Measurements from ENCODE around the gene NEFH.

DNA sequence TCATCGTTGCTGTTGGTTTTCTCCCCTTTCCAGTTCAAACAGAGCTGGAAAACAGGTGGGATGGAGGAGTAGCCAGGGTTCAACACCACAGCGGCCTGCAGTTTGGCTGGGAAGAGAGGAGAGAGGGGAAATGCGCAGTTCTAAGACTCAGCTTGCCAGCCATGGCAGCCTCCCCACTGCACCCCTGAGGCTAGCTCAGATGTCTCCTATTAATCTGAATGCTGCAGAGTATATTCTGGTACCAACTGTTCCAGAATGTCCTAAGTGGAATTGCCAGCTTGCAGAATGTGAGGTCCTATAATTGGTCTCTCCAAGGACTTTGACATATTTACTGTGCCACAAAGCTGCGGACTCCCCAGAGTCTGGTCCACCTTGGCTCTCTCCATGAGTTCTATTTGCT is 32.0 kb downstream of the NEFH start:
- TF ChIP-seq, protein P1, sequence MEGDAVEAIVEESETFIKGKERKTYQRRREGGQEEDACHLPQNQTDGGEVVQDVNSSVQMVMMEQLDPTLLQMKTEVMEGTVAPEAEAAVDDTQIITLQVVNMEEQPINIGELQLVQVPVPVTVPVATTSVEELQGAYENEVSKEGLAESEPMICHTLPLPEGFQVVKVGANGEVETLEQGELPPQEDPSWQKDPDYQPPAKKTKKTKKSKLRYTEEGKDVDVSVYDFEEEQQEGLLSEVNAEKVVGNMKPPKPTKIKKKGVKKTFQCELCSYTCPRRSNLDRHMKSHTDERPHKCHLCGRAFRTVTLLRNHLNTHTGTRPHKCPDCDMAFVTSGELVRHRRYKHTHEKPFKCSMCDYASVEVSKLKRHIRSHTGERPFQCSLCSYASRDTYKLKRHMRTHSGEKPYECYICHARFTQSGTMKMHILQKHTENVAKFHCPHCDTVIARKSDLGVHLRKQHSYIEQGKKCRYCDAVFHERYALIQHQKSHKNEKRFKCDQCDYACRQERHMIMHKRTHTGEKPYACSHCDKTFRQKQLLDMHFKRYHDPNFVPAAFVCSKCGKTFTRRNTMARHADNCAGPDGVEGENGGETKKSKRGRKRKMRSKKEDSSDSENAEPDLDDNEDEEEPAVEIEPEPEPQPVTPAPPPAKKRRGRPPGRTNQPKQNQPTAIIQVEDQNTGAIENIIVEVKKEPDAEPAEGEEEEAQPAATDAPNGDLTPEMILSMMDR (IDR thresholded peaks at IDR 0.05) = no peak
- TF ChIP-seq POLR2A (IDR thresholded peaks at IDR 0.05) = no peak
